Stimulated activated CD4-positive, alpha-beta T cell treated with anti-CD3 and anti-CD28 coated beads, Interleukin-12 subunit alpha, Interleukin-12 subunit beta, amount 100 ng/mL, for 24 hours (primary cell): ENCODE measurements around the gene WWOX.

Source experiments
- DNase-seq, 2 experiments: peaks; one replicate each; pipeline ENCODE4 v3.0.0-alpha.2; 2020; ENCODE audit warnings: low read depth in 2 of 2

WWOX gene

DNA sequence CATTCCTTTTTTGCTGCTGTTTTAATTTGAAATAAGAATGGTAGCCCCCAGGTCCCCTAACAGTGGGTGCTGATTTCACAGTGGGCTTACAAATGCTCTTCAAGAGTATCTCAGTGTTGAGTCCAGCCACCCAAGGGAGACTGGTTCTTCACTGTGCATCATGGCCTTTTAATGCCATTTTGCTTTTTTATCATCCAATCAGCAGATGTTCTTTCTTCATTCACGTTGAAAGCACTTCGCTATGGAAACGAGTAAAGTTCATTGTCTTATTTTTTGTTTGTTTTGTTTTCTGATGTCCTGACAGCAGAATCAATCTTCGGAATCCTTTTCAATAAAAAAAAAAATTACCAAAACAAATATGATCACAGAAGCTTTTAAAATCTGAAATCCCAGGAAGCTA, 1072.0 kb downstream of the WWOX start:
- DNase-seq, result no peak

- no peak for DNase-seq
These were observed 1072.7 kb downstream of the WWOX start for GRCh38 chr16:79171931-79172705.

DNA sequence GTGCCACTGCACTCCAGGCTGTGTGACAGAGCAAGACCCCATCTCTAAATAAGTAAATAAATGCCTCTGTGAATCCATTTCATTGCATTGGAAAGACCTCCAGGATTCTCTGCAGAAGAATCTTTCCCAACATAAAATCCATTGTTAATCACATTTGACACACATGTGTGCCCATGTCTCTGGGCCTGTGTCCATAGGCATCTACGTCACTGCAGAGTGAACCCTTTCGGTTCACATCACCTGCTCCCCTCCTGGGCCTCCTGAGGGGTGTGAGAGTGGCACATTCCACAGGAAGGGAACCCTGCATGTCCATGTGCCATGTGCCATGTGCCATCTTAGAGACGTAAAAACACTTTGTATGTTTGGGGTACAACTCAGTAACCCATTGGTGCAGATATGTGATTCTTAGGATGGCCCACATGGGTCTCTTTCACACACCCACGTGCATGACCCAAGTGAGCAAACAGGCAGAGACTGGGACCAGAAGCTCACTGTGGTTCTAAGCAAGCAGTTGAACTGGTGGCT, 1073.6 kb downstream of the WWOX start:
- no peak for DNase-seq

DNA sequence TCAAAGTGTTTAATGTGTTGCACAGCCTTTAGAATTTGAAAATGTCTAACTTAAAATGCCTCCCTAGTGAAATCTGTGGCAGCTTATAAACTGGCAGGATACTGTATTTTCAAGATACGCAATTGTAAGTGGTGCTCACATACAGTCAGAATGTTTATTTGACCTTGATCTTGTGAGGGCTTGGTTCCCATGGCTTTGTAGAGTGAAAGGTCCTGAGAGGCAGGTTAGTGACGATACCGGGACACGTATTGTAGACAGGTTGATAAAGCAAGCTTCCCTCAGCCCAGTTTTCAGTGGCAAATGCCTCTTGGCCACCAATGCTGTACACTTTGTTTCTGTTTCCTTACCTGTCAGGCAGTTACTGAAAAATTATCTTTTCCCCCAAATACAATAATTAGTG, 1074.5 kb downstream of the WWOX start:
- no peak for DNase-seq

GRCh38 chr16:79175286-79176057, 1076.0 kb downstream of the WWOX start:
- DNase-seq, result no peak

GRCh38 chr16:79177018-79177417, 1077.6 kb downstream of the WWOX start:
- DNase-seq, result no peak

- no peak for DNase-seq
These were observed 1082.0 kb downstream of the WWOX start for GRCh38 chr16:79181419-79181818.

- DNase-seq, result no peak
These were observed 1083.2 kb downstream of the WWOX start for GRCh38 chr16:79182616-79183015.

GRCh38 chr16:79183571-79183970, 1084.1 kb downstream of the WWOX start:
- no peak for DNase-seq

DNA sequence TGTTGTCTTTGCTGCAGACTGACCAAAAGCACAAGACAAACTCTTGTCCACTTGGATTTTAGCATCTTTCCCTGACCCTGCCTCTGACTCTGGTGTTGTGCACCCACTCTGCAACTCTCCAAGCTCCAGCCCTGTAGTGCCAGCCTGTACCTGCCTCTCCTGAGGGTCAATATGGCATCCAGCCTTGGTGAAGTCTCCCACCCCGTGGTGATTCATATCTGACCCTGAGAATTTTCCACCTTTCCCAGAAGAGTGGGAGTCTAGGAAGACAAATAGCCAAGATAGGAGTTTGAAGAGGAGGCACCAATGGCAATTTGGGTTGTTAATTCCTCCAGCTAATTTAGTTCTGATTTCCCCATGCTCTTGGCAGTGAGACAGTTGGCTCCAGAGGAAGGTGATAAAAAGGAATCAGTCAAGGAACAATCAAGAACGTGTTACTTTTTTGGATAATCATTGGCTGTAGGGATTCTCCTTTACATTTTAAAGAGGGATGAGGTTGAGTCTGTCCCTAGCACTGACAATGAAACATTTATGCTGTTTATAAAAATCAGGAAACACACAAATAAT, 1085.1 kb downstream of the WWOX start:
- no peak for DNase-seq

GRCh38 chr16:79185711-79186110, 1086.3 kb downstream of the WWOX start:
- DNase-seq, result no peak

DNA sequence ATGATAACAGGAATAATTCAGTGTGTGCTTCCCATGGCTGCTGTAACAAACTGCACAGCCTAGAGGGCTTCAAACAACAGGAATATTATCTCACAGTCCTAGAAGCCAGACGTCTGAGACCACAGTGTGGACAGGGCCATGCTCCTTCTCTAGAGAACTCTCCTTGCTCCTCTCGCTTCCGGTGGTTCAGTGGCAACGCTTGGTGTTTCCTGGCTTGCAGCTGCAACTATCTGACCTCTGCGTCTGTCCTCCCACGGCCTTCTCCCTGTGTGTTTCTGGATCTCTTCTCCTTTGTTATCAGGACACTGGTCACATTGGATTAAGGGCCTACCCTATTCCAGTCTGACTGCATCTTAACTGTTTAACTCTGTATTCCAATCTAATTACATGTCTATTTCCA, 1086.7 kb downstream of the WWOX start:
- DNase-seq, result no peak

DNA sequence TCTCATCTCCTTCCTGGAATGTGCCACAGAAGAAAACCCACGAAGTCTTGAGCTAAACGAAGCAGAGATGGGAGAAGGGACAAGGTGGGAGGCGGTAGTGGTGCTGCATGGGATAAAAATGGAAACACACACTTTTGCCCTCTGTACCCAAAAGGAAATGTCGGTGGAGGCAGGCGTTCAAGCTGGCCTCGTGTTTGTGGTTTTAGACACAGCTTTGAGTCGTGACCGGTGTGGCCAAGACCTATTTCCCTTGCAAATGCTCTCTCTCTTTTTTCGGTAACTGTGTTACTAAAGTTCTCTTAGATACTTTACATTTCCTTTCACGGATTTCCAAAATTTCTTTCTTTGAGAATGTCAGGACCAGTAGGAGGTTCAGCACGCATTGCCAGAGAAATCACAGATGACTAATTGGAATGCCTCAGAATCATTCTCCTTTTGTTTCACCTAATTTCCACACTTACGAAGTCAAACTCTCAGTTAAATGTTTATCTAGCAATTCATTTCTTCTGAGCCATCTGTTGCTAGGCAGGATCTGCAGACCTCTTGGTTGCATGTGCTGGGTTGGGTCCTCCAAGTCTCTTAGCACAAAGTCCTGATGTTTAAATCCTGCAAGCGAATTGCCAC, 1088.8 kb downstream of the WWOX start:
- DNase-seq, result no peak

- no peak for DNase-seq
These were observed 1089.3 kb downstream of the WWOX start for GRCh38 chr16:79188739-79189122.

DNA sequence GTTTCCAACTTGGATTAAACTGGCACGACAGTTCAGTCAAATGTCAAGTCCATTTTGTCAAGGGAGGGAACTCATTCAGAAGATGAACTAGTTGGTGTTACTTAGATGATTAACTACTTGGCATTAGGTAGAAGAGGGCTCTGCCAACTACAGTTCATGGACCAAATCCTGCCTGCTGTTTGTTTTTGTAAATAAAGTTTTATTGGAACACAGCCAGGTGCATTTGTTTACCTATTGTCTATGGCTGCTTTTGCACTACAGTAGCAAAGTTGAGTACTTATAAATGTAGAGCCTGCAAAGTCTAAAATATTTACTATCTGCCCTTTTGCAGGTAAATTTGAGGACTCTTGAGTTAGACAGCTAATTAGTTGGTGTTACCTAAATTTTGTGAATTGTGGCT, 1091.1 kb downstream of the WWOX start:
- no peak for DNase-seq

DNA sequence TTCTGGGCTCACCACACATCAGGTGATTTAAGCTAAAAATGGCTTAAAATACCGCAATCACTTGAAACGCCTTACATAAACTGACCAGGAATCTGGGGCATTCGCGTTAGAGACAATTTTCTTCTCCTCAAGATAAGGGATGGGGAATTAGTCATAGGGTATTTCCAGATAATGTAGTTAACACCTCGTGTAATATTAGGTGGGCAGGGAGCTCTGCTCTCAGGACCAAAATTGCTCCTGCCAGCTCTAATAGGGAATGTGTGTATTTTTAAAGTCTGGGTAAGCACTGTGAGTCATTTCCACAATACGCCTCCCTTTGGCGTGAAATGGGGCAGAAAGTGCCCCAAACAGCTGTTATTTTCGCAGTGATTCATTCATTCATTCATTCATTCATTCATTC, 1092.5 kb downstream of the WWOX start:
- no peak for DNase-seq

- DNase-seq, result no peak
These were observed 1093.5 kb downstream of the WWOX start for GRCh38 chr16:79192904-79193303.

DNA sequence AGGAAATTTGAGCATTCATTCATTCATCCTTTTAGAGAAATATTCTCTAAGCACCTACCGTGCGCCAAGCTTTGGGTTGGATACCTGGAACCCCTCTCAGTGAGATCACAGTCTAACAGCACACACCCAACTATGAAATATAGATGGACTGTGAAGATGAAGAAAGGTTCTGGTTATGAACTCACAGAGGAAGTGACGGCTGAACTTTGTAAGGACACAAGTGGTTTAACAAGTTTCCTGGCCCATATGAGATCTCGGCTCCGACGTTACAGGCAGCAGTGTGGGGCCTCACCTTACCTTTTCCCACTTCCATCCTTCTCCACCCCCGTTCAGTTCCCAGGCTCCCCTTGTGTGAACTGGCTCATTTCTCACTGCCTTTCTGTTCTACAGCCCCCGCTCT, 1094.8 kb downstream of the WWOX start:
- no peak for DNase-seq

GRCh38 chr16:79195938-79196337, 1096.5 kb downstream of the WWOX start:
- no peak for DNase-seq

DNA sequence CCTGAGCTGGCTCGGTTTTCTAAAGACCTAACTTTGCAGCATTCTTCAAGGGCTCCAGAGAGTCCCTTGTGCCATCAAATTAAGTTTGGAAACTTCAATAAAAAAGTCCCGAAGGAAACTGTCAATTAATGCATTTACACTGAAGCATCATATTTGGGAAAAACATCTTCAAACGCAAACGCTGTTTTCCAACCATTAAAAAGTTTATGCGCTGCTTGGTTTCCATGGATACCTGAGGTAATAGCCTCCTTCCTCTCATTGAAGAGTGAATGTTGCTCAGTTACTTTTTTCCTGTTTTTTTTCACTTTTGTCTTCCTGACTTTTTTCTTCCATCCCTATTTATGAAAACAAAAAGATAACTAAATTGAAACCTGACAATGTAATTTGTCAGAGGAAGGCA, 1102.0 kb downstream of the WWOX start:
- no peak for DNase-seq

- DNase-seq, result no peak
These were observed 1103.5 kb downstream of the WWOX start for GRCh38 chr16:79202977-79203376.

DNA sequence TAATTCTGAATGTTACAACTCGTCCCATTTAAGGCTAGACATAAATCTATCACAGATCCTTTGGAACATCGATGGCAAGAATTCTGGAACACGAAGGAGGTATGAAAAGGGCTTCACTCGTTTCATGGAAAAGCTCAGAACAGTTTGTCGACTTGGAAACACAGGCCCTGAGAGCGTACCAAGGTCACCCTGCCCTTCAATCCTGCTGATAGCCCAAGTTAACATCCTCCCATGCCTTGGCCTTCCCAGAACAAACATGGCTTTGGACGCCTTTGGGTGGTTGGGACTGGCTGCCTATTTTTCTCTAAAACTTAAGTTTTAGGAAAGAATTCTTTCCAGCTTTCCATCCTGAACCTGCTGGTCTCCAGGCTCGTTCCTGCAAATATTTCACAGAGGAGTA, 1105.0 kb downstream of the WWOX start:
- DNase-seq, result no peak
